Esophagus squamous epithelium (tissue), 4 donors: ENCODE results near the gene UBASH3A.

Experiments used
- POLR2A ChIP-seq, 4 donors: fragments of 450-650 bp; IDR thresholded peaks; one replicate each; pipeline ENCODE4 v1.6.1; 2017; ENCODE audit warnings: antibody characterized with exemption in 4 of 4, mild to moderate bottlenecking in 4 of 4, moderate library complexity in 3 of 4
- TF ChIP-seq, protein P1 (sequence below), 6 experiments: fragments of 450-650 bp in 4 of 6; fragments of 200-600 bp in 2 of 6; sonication (generic) in 2 of 6; IDR thresholded peaks; one replicate each; pipeline ENCODE4 v1.5.1; 2016 to 2019; ENCODE audit warnings: antibody characterized with exemption in 6 of 6, mild to moderate bottlenecking in 4 of 6, moderate library complexity in 4 of 6

DNA sequence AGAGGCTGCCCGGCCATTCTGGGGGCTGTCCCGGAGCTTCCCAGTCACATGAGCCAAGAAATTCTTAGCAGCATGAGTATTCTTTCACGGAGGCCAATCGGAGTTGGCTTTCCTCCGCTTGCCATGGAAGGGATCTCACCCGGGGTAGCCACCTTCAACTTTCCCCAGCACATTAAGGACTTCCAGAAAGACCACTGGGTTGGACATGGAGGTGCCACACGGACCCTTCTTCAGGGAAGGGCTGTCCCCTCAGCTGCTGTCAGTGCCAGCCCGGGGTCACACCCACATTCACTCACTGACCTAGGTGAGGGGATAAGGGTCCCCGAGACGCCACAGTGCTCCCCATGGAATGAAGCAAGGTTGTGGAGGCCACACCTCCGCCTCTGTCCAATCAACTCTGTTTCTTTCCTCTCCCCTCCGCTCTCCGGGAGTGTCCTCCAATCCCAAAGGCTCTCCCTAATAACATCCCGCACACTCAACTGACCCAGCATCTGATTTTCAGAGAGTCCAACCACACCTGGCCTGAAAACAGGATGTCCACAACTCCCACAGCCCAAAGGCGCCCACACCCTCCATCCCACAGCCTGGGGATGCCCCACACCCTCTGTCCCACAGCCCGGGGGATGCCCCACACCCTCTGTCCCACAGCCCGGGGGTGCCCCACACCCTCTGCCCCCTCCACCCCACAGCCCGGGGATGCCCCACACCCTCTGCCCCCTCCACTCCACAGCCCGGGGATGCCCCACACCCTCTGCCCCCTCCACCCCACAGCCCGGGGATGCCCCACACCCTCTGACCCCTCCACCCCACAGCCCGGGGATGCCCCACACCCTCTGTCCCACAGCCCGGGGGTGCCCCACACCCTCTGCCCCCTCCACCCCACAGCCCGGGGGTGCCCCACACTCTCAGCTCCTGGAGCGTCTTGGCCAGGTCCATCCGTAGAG is 73.0 kb downstream of the UBASH3A start:
- TF ChIP-seq, protein P1, sequence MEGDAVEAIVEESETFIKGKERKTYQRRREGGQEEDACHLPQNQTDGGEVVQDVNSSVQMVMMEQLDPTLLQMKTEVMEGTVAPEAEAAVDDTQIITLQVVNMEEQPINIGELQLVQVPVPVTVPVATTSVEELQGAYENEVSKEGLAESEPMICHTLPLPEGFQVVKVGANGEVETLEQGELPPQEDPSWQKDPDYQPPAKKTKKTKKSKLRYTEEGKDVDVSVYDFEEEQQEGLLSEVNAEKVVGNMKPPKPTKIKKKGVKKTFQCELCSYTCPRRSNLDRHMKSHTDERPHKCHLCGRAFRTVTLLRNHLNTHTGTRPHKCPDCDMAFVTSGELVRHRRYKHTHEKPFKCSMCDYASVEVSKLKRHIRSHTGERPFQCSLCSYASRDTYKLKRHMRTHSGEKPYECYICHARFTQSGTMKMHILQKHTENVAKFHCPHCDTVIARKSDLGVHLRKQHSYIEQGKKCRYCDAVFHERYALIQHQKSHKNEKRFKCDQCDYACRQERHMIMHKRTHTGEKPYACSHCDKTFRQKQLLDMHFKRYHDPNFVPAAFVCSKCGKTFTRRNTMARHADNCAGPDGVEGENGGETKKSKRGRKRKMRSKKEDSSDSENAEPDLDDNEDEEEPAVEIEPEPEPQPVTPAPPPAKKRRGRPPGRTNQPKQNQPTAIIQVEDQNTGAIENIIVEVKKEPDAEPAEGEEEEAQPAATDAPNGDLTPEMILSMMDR (IDR thresholded peaks at IDR 0.05): no peak
- TF ChIP-seq POLR2A (IDR thresholded peaks at IDR 0.05): no peak
